ENCODE measurements around the gene PDIA5. TPM values are rescaled to one million over a fixed set of nuclear protein-coding genes. Genes with fewer than 3 reads are reported as not detected.

PDIA5 gene
- total RNA-seq, 2 donors from 2014 or later = 36.5 to 40.1 TPM

GRCh38 chr3:123027292-123028232 lies 39.3 kb upstream of the PDIA5 start, which contains the start of gene SEMA5B:
SEMA5B (minus strand) TSS chr3:123027763; CDS start chr3:122961263, 66,500 bp downstream.
- H3K9me3 ChIP-seq = no peaks in the 10 kb centered on the region
- H3K36me3 ChIP-seq = no peaks in the 10 kb centered on the region
- peaks cover 42% of the 10 kb centered on the region for H3K27me3 ChIP-seq
- intact Hi-C loops (cut with DNase I) = loop anchor here (2.0 to 10.0 kb wide), 3 partner anchors 85 to 273 kb away; no protein-coding TSS in a partner anchor
- TF ChIP-seq, protein P1, sequence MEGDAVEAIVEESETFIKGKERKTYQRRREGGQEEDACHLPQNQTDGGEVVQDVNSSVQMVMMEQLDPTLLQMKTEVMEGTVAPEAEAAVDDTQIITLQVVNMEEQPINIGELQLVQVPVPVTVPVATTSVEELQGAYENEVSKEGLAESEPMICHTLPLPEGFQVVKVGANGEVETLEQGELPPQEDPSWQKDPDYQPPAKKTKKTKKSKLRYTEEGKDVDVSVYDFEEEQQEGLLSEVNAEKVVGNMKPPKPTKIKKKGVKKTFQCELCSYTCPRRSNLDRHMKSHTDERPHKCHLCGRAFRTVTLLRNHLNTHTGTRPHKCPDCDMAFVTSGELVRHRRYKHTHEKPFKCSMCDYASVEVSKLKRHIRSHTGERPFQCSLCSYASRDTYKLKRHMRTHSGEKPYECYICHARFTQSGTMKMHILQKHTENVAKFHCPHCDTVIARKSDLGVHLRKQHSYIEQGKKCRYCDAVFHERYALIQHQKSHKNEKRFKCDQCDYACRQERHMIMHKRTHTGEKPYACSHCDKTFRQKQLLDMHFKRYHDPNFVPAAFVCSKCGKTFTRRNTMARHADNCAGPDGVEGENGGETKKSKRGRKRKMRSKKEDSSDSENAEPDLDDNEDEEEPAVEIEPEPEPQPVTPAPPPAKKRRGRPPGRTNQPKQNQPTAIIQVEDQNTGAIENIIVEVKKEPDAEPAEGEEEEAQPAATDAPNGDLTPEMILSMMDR (IDR thresholded peaks at IDR 0.05) = no peak
- no peak within 1 kb of the TSS for H3K27ac ChIP-seq
- H3K9ac ChIP-seq (ENCODE audit: low read depth in 2 of 2, low read length in 2 of 2) = peak within 1 kb of the TSS in 1 of 2 donors; percentile 35
- H3K4me3 ChIP-seq = peak within 1 kb of the TSS; percentile 52
- peaks cover 10% of the 10 kb centered on the region for H3K4me1 ChIP-seq
- DNase-seq = peak; percentile 23

DNA sequence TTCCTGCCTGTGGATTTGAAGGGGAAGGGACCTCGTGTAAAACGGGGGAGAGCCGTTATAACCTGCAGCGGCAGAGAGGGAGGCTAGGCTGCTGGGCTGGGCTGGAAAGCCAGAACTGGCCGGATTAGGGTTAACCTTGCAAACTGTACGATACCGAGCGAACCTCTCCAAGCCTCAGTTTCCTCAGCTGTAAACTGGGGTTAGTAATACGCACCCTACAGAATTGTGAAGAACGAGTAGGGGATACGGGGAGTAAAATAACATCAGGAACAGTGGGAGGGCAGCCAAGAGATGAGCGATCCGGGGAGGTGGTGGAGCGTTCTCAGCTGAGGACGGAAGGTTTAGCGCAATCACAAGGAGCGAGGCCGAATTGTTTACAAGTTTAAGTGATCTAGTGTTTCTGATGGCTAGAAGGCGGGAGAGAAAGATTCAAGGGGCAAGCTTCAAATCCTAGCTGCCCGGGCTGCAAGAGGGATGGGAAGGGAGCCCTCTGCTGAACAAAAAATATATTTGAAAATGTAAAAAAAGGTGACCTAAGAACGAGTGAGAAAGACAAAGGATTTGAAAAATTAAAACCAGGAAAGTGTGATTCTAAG lies 38.5 kb upstream of the PDIA5 start:
- no peak overlapping the region for H3K9ac ChIP-seq (ENCODE audit: low read depth in 2 of 2, low read length in 2 of 2)
- intact Hi-C loops (cut with DNase I) = loop anchor here (2.0 to 10.0 kb wide), 3 partner anchors 86 to 274 kb away; no protein-coding TSS in a partner anchor
- no peaks in the 10 kb centered on the region for H3K9me3 ChIP-seq
- peaks cover 42% of the 10 kb centered on the region for H3K27me3 ChIP-seq
- H3K36me3 ChIP-seq = no peaks in the 10 kb centered on the region
- peak overlapping the region; percentile 52 for H3K4me3 ChIP-seq
- H3K4me1 ChIP-seq = peaks cover 10% of the 10 kb centered on the region
- peak; percentile 27 for DNase-seq
- TF ChIP-seq, protein P1 (IDR thresholded peaks at IDR 0.05) = peak; percentile 29
- H3K27ac ChIP-seq = no peak overlapping the region

- Histone ChIP-seq H3K27me3 (peaks cover 28% of the 10 kb centered on the region), H3K27ac (no peak overlapping the region), H3K4me3 (no peak overlapping the region), H3K36me3 (no peaks in the 10 kb centered on the region), H3K4me1 (peaks cover 10% of the 10 kb centered on the region), H3K9ac (ENCODE audit: low read depth in 2 of 2, low read length in 2 of 2) (no peak overlapping the region), H3K9me3 (no peaks in the 10 kb centered on the region)
- DNase-seq = no peak
- TF ChIP-seq, protein P1 (IDR thresholded peaks at IDR 0.05) = no peak
- intact Hi-C loops (cut with DNase I) = no loop called here
These were observed 35.8 kb upstream of the PDIA5 start for GRCh38 chr3:123031051-123031450.

GRCh38 chr3:123032057-123032456 lies 34.8 kb upstream of the PDIA5 start:
- Histone ChIP-seq H3K4me3 (no peak overlapping the region), H3K27me3 (peaks cover 18% of the 10 kb centered on the region), H3K9ac (ENCODE audit: low read depth in 2 of 2, low read length in 2 of 2) (no peak overlapping the region), H3K9me3 (no peaks in the 10 kb centered on the region), H3K4me1 (peaks cover 2% of the 10 kb centered on the region), H3K27ac (no peak overlapping the region), H3K36me3 (no peaks in the 10 kb centered on the region)
- TF ChIP-seq, protein P1 (IDR thresholded peaks at IDR 0.05) = no peak
- intact Hi-C loops (cut with DNase I) = no loop called here
- no peak for DNase-seq

DNA sequence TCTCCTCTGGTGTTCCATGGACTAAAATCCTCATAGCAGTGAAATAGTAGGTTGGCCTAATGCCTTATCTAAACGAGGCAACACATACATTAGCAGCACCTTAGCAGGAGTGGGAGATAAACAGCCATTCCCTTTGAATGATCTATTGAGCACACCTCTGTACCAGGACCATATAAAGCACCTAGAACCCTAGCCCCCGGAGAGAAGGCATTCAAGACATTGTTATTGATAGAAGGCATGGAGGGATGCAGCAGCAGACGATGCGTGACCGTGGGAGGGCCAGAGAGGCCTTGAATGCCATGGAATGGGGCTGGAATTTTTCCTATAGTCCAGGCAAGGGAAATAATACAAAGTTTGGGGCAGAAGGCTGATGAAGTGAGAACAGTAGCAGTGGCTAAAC lies 32.7 kb upstream of the PDIA5 start:
- no peaks in the 10 kb centered on the region for H3K9me3 ChIP-seq
- H3K9ac ChIP-seq (ENCODE audit: low read depth in 2 of 2, low read length in 2 of 2) = no peak overlapping the region
- no peak overlapping the region for H3K27ac ChIP-seq
- DNase-seq = no peak
- intact Hi-C loops (cut with DNase I) = no loop called here
- H3K4me1 ChIP-seq = no peaks in the 10 kb centered on the region
- no peaks in the 10 kb centered on the region for H3K27me3 ChIP-seq
- H3K4me3 ChIP-seq = no peak overlapping the region
- no peaks in the 10 kb centered on the region for H3K36me3 ChIP-seq
- TF ChIP-seq, protein P1 (IDR thresholded peaks at IDR 0.05) = no peak

Measured in colonic mucosa (tissue), 4 donors.